ENCODE data around the gene IDS. TPM values are rescaled to one million over a fixed set of nuclear protein-coding genes. Genes with fewer than 3 reads are reported as not detected.

IDS gene
- total and polyA plus RNA-seq, 2 donors (not counting 1 experiment from before 2014, with no cell fraction given) = 36.2 to 65.0 TPM

DNA sequence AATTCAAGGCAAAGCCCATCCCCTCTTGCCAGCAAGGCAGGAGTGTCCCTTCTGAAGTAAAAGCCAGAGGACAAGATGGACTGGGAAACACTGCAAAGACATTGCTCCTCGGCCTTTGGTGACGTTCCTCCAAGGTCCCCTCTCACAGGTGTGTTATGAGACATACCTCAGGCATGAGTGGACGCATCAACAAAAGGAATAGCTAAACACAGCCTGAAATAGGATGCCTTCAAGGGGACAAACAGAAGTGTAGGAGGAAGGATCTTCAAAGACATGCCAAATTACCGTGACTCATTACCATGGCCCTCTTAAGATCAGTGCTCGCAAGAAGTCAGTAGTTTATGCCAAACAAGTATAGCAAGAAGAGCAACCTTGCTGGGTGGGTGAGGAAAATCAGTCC is 6.0 kb upstream of the IDS start:
- H3K9ac ChIP-seq (ENCODE audit: insufficient read depth, low read length) = no peak overlapping the region
- peak in 1 of 2 donors; percentile 68 for DNase-seq (ENCODE audit: low read depth in 2 of 2)
- H3K79me2 ChIP-seq (ENCODE audit: control insufficient read depth, insufficient read depth, low read length) = no peaks in the 10 kb centered on the region
- H3K36me3 ChIP-seq (ENCODE audit: control insufficient read depth, insufficient read depth, low read length) = no peaks in the 10 kb centered on the region
- no peaks in the 10 kb centered on the region for H4K20me1 ChIP-seq (ENCODE audit: control insufficient read depth, extremely low read depth, insufficient read depth, low read length)
- TF ChIP-seq, protein P1, sequence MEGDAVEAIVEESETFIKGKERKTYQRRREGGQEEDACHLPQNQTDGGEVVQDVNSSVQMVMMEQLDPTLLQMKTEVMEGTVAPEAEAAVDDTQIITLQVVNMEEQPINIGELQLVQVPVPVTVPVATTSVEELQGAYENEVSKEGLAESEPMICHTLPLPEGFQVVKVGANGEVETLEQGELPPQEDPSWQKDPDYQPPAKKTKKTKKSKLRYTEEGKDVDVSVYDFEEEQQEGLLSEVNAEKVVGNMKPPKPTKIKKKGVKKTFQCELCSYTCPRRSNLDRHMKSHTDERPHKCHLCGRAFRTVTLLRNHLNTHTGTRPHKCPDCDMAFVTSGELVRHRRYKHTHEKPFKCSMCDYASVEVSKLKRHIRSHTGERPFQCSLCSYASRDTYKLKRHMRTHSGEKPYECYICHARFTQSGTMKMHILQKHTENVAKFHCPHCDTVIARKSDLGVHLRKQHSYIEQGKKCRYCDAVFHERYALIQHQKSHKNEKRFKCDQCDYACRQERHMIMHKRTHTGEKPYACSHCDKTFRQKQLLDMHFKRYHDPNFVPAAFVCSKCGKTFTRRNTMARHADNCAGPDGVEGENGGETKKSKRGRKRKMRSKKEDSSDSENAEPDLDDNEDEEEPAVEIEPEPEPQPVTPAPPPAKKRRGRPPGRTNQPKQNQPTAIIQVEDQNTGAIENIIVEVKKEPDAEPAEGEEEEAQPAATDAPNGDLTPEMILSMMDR (conservative IDR thresholded peaks at IDR 0.05 in 1 of 2, IDR thresholded peaks at IDR 0.05 in 1 of 2; ENCODE audit: low read depth in 1 of 2, low read length in 2 of 2) = no peak
- TF ChIP-seq EZH2 (IDR thresholded peaks at IDR 0.05; ENCODE audit: low read length, missing control alignments) = no peak
- H3K27me3 ChIP-seq (ENCODE audit: control insufficient read depth, insufficient read depth, low read length) = no peaks in the 10 kb centered on the region
- H3K27ac ChIP-seq (ENCODE audit: insufficient read depth, low read length) = no peak overlapping the region
- H3K4me1 ChIP-seq (ENCODE audit: control insufficient read depth, extremely low read depth, insufficient read depth, low read length) = no peaks in the 10 kb centered on the region
- no peak overlapping the region for H2AFZ ChIP-seq (ENCODE audit: low read length)
- H3K9me3 ChIP-seq (ENCODE audit: control insufficient read depth, insufficient read depth, low read depth, low read length) = no peaks in the 10 kb centered on the region
- H3K4me3 ChIP-seq (replicated peaks in 1 of 4; ENCODE audit: control extremely low read depth in 1 of 4, insufficient read depth in 1 of 4, low read depth in 3 of 4, low read length in 4 of 4) = no peak overlapping the region
- no peak overlapping the region for H3K4me2 ChIP-seq (ENCODE audit: extremely low read depth, insufficient read depth, low read length)

DNA sequence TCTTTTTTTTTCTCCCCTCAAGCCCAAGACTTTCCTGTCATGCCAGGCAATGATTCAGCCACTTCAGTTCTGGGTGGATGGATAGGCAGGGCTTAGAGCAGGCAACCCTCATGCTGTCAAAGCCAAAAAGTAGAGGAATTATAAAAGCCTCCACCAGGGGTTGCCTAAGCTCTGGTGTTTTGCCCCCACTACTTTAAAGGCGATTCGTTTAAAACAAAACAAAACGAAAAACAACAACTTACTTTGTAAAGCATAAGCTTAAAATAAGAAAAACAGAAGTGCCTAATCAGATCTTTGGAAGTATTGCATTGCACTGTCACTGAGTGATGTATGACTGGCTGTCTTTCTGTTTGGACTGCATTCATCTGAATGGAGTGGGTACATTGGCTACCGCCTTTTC is 5.3 kb upstream of the IDS start:
- H3K4me2 ChIP-seq (ENCODE audit: extremely low read depth, insufficient read depth, low read length) = no peak overlapping the region
- H4K20me1 ChIP-seq (ENCODE audit: control insufficient read depth, extremely low read depth, insufficient read depth, low read length) = no peaks in the 10 kb centered on the region
- H2AFZ ChIP-seq (ENCODE audit: low read length) = no peak overlapping the region
- H3K9me3 ChIP-seq (ENCODE audit: control insufficient read depth, insufficient read depth, low read depth, low read length) = no peaks in the 10 kb centered on the region
- no peak for TF ChIP-seq EZH2 (IDR thresholded peaks at IDR 0.05; ENCODE audit: low read length, missing control alignments)
- TF ChIP-seq, protein P1 (conservative IDR thresholded peaks at IDR 0.05 in 1 of 2, IDR thresholded peaks at IDR 0.05 in 1 of 2; ENCODE audit: low read depth in 1 of 2, low read length in 2 of 2) = peak in 1 of 2 donors; percentile 24
- H3K79me2 ChIP-seq (ENCODE audit: control insufficient read depth, insufficient read depth, low read length) = no peaks in the 10 kb centered on the region
- no peak overlapping the region for H3K4me3 ChIP-seq (replicated peaks in 1 of 4; ENCODE audit: control extremely low read depth in 1 of 4, insufficient read depth in 1 of 4, low read depth in 3 of 4, low read length in 4 of 4)
- no peaks in the 10 kb centered on the region for H3K36me3 ChIP-seq (ENCODE audit: control insufficient read depth, insufficient read depth, low read length)
- no peak overlapping the region for H3K27ac ChIP-seq (ENCODE audit: insufficient read depth, low read length)
- H3K27me3 ChIP-seq (ENCODE audit: control insufficient read depth, insufficient read depth, low read length) = no peaks in the 10 kb centered on the region
- DNase-seq (ENCODE audit: low read depth in 2 of 2) = peak in 1 of 2 donors; percentile 46
- H3K9ac ChIP-seq (ENCODE audit: insufficient read depth, low read length) = no peak overlapping the region
- no peaks in the 10 kb centered on the region for H3K4me1 ChIP-seq (ENCODE audit: control insufficient read depth, extremely low read depth, insufficient read depth, low read length)

DNA sequence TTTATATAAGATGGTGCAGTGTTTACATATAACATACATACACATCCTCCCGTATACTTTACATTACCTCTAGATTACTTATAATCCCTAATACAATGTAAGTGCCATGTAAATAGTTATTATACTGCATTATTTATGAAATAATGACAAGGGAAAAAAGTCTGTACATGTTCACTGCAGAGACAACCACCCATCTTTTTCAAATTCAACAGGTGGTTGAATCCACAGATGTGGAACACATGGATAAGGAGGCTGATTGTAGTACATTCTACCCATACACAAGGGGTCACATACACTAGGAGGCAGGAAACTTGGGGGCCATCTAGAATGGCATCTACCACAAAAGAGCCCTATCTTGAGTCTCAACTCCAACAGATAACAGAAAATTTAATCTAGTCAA is 3.4 kb upstream of the IDS start:
- no peak for DNase-seq (ENCODE audit: low read depth in 2 of 2)
- no peak overlapping the region for H3K4me2 ChIP-seq (ENCODE audit: extremely low read depth, insufficient read depth, low read length)
- no peaks in the 10 kb centered on the region for H4K20me1 ChIP-seq (ENCODE audit: control insufficient read depth, extremely low read depth, insufficient read depth, low read length)
- H3K4me3 ChIP-seq (replicated peaks in 1 of 4; ENCODE audit: control extremely low read depth in 1 of 4, insufficient read depth in 1 of 4, low read depth in 3 of 4, low read length in 4 of 4) = no peak overlapping the region
- H3K36me3 ChIP-seq (ENCODE audit: control insufficient read depth, insufficient read depth, low read length) = no peaks in the 10 kb centered on the region
- H3K27me3 ChIP-seq (ENCODE audit: control insufficient read depth, insufficient read depth, low read length) = no peaks in the 10 kb centered on the region
- H3K9ac ChIP-seq (ENCODE audit: insufficient read depth, low read length) = no peak overlapping the region
- TF ChIP-seq, protein P1 (conservative IDR thresholded peaks at IDR 0.05 in 1 of 2, IDR thresholded peaks at IDR 0.05 in 1 of 2; ENCODE audit: low read depth in 1 of 2, low read length in 2 of 2) = no peak
- no peak for TF ChIP-seq EZH2 (IDR thresholded peaks at IDR 0.05; ENCODE audit: low read length, missing control alignments)
- H3K4me1 ChIP-seq (ENCODE audit: control insufficient read depth, extremely low read depth, insufficient read depth, low read length) = no peaks in the 10 kb centered on the region
- H2AFZ ChIP-seq (ENCODE audit: low read length) = no peak overlapping the region
- H3K27ac ChIP-seq (ENCODE audit: insufficient read depth, low read length) = no peak overlapping the region
- H3K79me2 ChIP-seq (ENCODE audit: control insufficient read depth, insufficient read depth, low read length) = peaks cover 7% of the 10 kb centered on the region
- no peaks in the 10 kb centered on the region for H3K9me3 ChIP-seq (ENCODE audit: control insufficient read depth, insufficient read depth, low read depth, low read length)
